Activated naive CD4-positive, alpha-beta T cell treated with anti-CD3 and anti-CD28 coated beads, Interleukin-2, amount 10 ng/mL, durations not matched to agents 7 days and 5 days (primary cell): ENCODE measurements around the gene CT47C1.

ENCODE experiments used
- CTCF ChIA-PET: fragments of 350-600 bp; sonication (Branson Sonifier 250); formaldehyde crosslinking; loops from one replicate; lab custom pipeline; 2021; ENCODE audit warnings: antibody characterized with exemption; lab: Charles Lee
- DNase-seq: peaks from one replicate; pipeline ENCODE4 v3.0.0-alpha.2; 2020
- H3K27ac Mint-ChIP-seq: one replicate; pipeline ENCODE4 v1.8.0; 2021; ENCODE audit warnings: mild to moderate bottlenecking, moderate library complexity, mixed read lengths
- H3K27me3 Mint-ChIP-seq: one replicate; pipeline ENCODE4 v1.8.0; 2021; ENCODE audit warnings: mild to moderate bottlenecking, mixed read lengths
- H3K36me3 Mint-ChIP-seq: one replicate; pipeline ENCODE4 v1.8.0; 2021; ENCODE audit warnings: mixed read lengths
- H3K4me1 Mint-ChIP-seq: one replicate; pipeline ENCODE4 v1.8.0; 2021; ENCODE audit warnings: mixed read lengths
- H3K4me3 Mint-ChIP-seq: one replicate; pipeline ENCODE4 v1.8.0; 2021; ENCODE audit warnings: mild to moderate bottlenecking, moderate library complexity, mixed read lengths
- H3K9me3 Mint-ChIP-seq: one replicate; pipeline ENCODE4 v1.8.0; 2021; ENCODE audit warnings: mixed read lengths

The CT47C1 gene

GRCh38 chrX:119093991-119094735 lies 21.4 kb downstream of the CT47C1 start:
- no peaks in the 10 kb centered on the region for H3K36me3 Mint-ChIP-seq
- no peaks in the 10 kb centered on the region for H3K27me3 Mint-ChIP-seq
- no peak for DNase-seq
- H3K9me3 Mint-ChIP-seq, result no peaks in the 10 kb centered on the region
- H3K27ac Mint-ChIP-seq, result no peak overlapping the region
- H3K4me1 Mint-ChIP-seq, result no peaks in the 10 kb centered on the region
- CTCF ChIA-PET, result interaction anchor here (0.6 kb wide), 1 partner anchor 737 kb away, joined by 4 read pairs; no protein-coding TSS in a partner anchor
- no peak overlapping the region for H3K4me3 Mint-ChIP-seq

- Mint-ChIP-seq H3K36me3 (no peaks in the 10 kb centered on the region), H3K27ac (no peak overlapping the region), H3K4me3 (no peak overlapping the region), H3K27me3 (no peaks in the 10 kb centered on the region), H3K4me1 (no peaks in the 10 kb centered on the region), H3K9me3 (no peaks in the 10 kb centered on the region)
- CTCF ChIA-PET, result no interaction called here
- DNase-seq, result no peak
These were observed 22.0 kb downstream of the CT47C1 start for GRCh38 chrX:119094819-119095218.

GRCh38 chrX:119095936-119096335 lies 23.1 kb downstream of the CT47C1 start:
- Mint-ChIP-seq H3K4me3 (no peak overlapping the region), H3K36me3 (no peaks in the 10 kb centered on the region), H3K4me1 (no peaks in the 10 kb centered on the region), H3K9me3 (no peaks in the 10 kb centered on the region), H3K27me3 (no peaks in the 10 kb centered on the region), H3K27ac (no peak overlapping the region)
- DNase-seq, result no peak
- CTCF ChIA-PET, result no interaction called here

- Mint-ChIP-seq H3K9me3 (no peaks in the 10 kb centered on the region), H3K27ac (no peak overlapping the region), H3K36me3 (no peaks in the 10 kb centered on the region), H3K4me3 (no peak overlapping the region), H3K27me3 (no peaks in the 10 kb centered on the region), H3K4me1 (no peaks in the 10 kb centered on the region)
- CTCF ChIA-PET, result no interaction called here
- DNase-seq, result no peak
These were observed 28.4 kb downstream of the CT47C1 start for GRCh38 chrX:119101168-119101567.

DNA sequence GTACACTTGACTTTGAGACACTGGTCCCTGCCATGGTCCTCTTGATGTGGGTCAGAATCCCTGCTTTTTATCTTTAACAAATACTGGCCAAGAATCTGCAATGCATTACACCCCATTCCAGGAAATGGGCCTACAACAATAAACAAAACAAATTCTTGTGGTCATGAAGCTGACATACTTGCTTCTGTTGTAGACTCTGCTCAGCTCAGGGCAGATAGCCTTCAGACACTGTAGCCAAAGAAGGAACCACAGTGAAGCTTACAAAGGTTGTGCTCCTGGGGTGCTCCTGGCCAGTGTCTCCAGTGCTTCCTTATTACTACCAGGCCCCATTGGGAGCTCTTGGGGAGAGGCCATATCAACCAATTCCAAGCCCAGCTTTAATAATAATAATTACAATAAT lies 33.0 kb downstream of the CT47C1 start:
- H3K27ac Mint-ChIP-seq, result no peak overlapping the region
- H3K36me3 Mint-ChIP-seq, result no peaks in the 10 kb centered on the region
- DNase-seq, result no peak
- CTCF ChIA-PET, result interaction anchor here (1.0 kb wide), 1 partner anchor 13 kb away, joined by 4 read pairs; no protein-coding TSS in a partner anchor
- H3K27me3 Mint-ChIP-seq, result peaks cover 3% of the 10 kb centered on the region
- no peak overlapping the region for H3K4me3 Mint-ChIP-seq
- H3K4me1 Mint-ChIP-seq, result no peaks in the 10 kb centered on the region
- H3K9me3 Mint-ChIP-seq, result no peaks in the 10 kb centered on the region

- no peak for DNase-seq
- Mint-ChIP-seq H3K27ac (no peak overlapping the region), H3K36me3 (no peaks in the 10 kb centered on the region), H3K9me3 (no peaks in the 10 kb centered on the region), H3K4me3 (no peak overlapping the region), H3K4me1 (no peaks in the 10 kb centered on the region), H3K27me3 (peaks cover 3% of the 10 kb centered on the region)
- CTCF ChIA-PET, result no interaction called here
These were observed 34.4 kb downstream of the CT47C1 start for GRCh38 chrX:119107206-119107605.

GRCh38 chrX:119118780-119119395 lies 46.1 kb downstream of the CT47C1 start:
- CTCF ChIA-PET, result interaction anchor here (0.8 to 1.3 kb wide), 4 partner anchors 13 to 154 kb away, joined by 3 to 5 read pairs (median 4); no protein-coding TSS in a partner anchor
- Mint-ChIP-seq H3K36me3 (no peaks in the 10 kb centered on the region), H3K27ac (no peak overlapping the region), H3K27me3 (peaks cover 4% of the 10 kb centered on the region), H3K4me3 (no peak overlapping the region), H3K9me3 (no peaks in the 10 kb centered on the region), H3K4me1 (no peaks in the 10 kb centered on the region)
- DNase-seq, result peak; percentile 67

- H3K27me3 Mint-ChIP-seq, result peaks cover 4% of the 10 kb centered on the region
- H3K36me3 Mint-ChIP-seq, result no peaks in the 10 kb centered on the region
- H3K4me3 Mint-ChIP-seq, result no peak overlapping the region
- no peak overlapping the region for H3K27ac Mint-ChIP-seq
- no peaks in the 10 kb centered on the region for H3K4me1 Mint-ChIP-seq
- DNase-seq, result no peak
- CTCF ChIA-PET, result no interaction called here
- no peaks in the 10 kb centered on the region for H3K9me3 Mint-ChIP-seq
These were observed 48.5 kb downstream of the CT47C1 start for GRCh38 chrX:119121341-119121740.
